ENCODE data around the gene WLS. TPM values are rescaled to one million over a fixed set of nuclear protein-coding genes. Genes with fewer than 3 reads are reported as not detected.

Gene WLS
- total RNA-seq, 2 donors from 2014 or later, result not detected

GRCh38 chr1:68083686-68084085 lies 148.6 kb downstream of the WLS start:
- H3K9me3 Mint-ChIP-seq, result peaks cover 6% of the 10 kb centered on the region
- H3K4me1 Mint-ChIP-seq (ENCODE audit: low read depth in 2 of 2), result no peaks in the 10 kb centered on the region
- no peak overlapping the region for H3K27ac Mint-ChIP-seq
- no peaks in the 10 kb centered on the region for H3K36me3 Mint-ChIP-seq
- H3K4me3 Mint-ChIP-seq, result no peak overlapping the region
- no peak for DNase-seq (ENCODE audit: low spot score)
- H3K27me3 Mint-ChIP-seq, result no peaks in the 10 kb centered on the region
- no peak for ATAC-seq

- no peaks in the 10 kb centered on the region for H3K27me3 Mint-ChIP-seq
- H3K4me1 Mint-ChIP-seq (ENCODE audit: low read depth in 2 of 2), result no peaks in the 10 kb centered on the region
- ATAC-seq, result no peak
- no peaks in the 10 kb centered on the region for H3K36me3 Mint-ChIP-seq
- H3K9me3 Mint-ChIP-seq, result peaks cover 6% of the 10 kb centered on the region
- H3K27ac Mint-ChIP-seq, result no peak overlapping the region
- no peak for DNase-seq (ENCODE audit: low spot score)
- no peak overlapping the region for H3K4me3 Mint-ChIP-seq
Observed at GRCh38 chr1:68081775-68082283, 150.5 kb downstream of the WLS start.

- H3K27me3 Mint-ChIP-seq, result peaks cover 0 to 7% of the 10 kb centered on the region in 2 donors
- no peak for DNase-seq (ENCODE audit: low spot score)
- peaks cover 5% of the 10 kb centered on the region for H3K36me3 Mint-ChIP-seq
- no peaks in the 10 kb centered on the region for H3K4me1 Mint-ChIP-seq (ENCODE audit: low read depth in 2 of 2)
- H3K9me3 Mint-ChIP-seq, result peaks cover 8% of the 10 kb centered on the region
- H3K4me3 Mint-ChIP-seq, result no peak overlapping the region
- no peak overlapping the region for H3K27ac Mint-ChIP-seq
- peak; percentile 24 to 38 for ATAC-seq
Observed at GRCh38 chr1:68078647-68079046, 153.7 kb downstream of the WLS start.

Other genes with a start within 250 kb of the WLS start
- not detected for gene DIRAS3, start 181.9 kb downstream of the WLS start, total RNA-seq
- not detected for gene RPE65, start 217.4 kb upstream of the WLS start, total RNA-seq

Measured in natural killer cell treated with Interleukin-12 subunit alpha and Interleukin-12 subunit beta and Interleukin-15 and Interleukin-18, amount 100 ng/mL, for 72 hours (primary cell).